Aorta (tissue), 5 donors: ENCODE data around the gene DIPK2A. TPM values are rescaled to one million over a fixed set of nuclear protein-coding genes. Genes with fewer than 3 reads are reported as not detected.

Experiments
- ATAC-seq: fragments of 200-7000 bp; cut with Tn5 transposase; one replicate; pipeline ENCODE4 v1.9.1; 2022; ENCODE audit warnings: moderate library complexity; ENCODE audit not compliant: low FRiP score
- DNase-seq, 2 donors: peaks; one replicate each; pipeline ENCODE4 v3.0.0-alpha.2; 2020
- H3K27ac ChIP-seq, 2 donors: one replicate each; pipeline ENCODE4 v1.5.1; 2013; ENCODE audit warnings: low read length in 2 of 2, mild to moderate bottlenecking in 2 of 2, moderate library complexity in 2 of 2, control low read depth in 1 of 2, inconsistent platforms in 1 of 2, low read depth in 1 of 2
- H3K27me3 ChIP-seq, 2 donors: one replicate each; pipeline ENCODE4 v1.6.1; 2013; ENCODE audit warnings: control low read depth in 1 of 2, low read length in 1 of 2, mild to moderate bottlenecking in 1 of 2, moderate library complexity in 1 of 2; ENCODE audit not compliant: insufficient read depth in 2 of 2, control insufficient read depth in 1 of 2
- H3K36me3 ChIP-seq, 2 donors: one replicate each; pipeline ENCODE4 v1.6.1; 2013; ENCODE audit warnings: control low read depth in 1 of 2, low read length in 1 of 2, mild to moderate bottlenecking in 1 of 2; ENCODE audit not compliant: insufficient read depth in 2 of 2, control insufficient read depth in 1 of 2
- H3K4me1 ChIP-seq, 2 donors: one replicate each; pipeline ENCODE4 v1.6.1; 2013; ENCODE audit warnings: low read length in 2 of 2, control low read depth in 1 of 2, mild to moderate bottlenecking in 1 of 2, moderate library complexity in 1 of 2; ENCODE audit not compliant: insufficient read depth in 2 of 2, control insufficient read depth in 1 of 2
- H3K4me3 ChIP-seq, 2 donors: one replicate each; pipeline ENCODE4 v1.5.1; 2013; ENCODE audit warnings: low read length in 2 of 2, control low read depth in 1 of 2, mild to moderate bottlenecking in 1 of 2
- H3K9me3 ChIP-seq: one replicate; pipeline ENCODE4 v1.6.1; 2013; ENCODE audit warnings: mild to moderate bottlenecking, low read length; ENCODE audit not compliant: control insufficient read depth
- WGBS, 2 donors: extraction: QIAGEN DNeasy Blood & Tissue Kit; methylation state at CpG; one replicate each; pipeline ENCODE4 v1.1.7; 2013; 5-methylcytosine and 5-hydroxymethylcytosine counted together
- intact Hi-C, 2 donors: fragments of 100-400 bp; cut with DNase I; formaldehyde crosslinking; loops; one replicate each; pipeline versions ENCODE4 v1.14.2 to v1.15.0; 2022
- long read RNA-seq, 2 donors: library from polyadenylated mRNA; unstranded; transcript quantifications; one replicate each; pipeline ENCODE4 v2.0.0, GENCODE V29; 2020 to 2021
- polyA plus RNA-seq, 2 donors: library from polyadenylated mRNA; stranded (reverse); fragments of 200-250 nt; gene quantifications; one replicate each; pipeline ENCODE4 v1.2.3, GENCODE V29; 2013
- total RNA-seq, 2 donors: library from RNA; stranded (reverse); fragmentation: NEBNext Ultra II Directional; extraction: Animal tissue kit (Norgen Biotek cat#: 25700); gene quantifications; one replicate each; pipeline ENCODE4 v1.2.1, GENCODE V29; 2021
- donor health status: healthy with polysubstance abuse.
- donor health status: Bipolar disorder and iron deficiency.
- donor health status: DM: no; HTN: no; CAD: no.
- donor health status: DM: no; HTN: no; CAD: no.
- donor health status: DM: yes; HTN: yes; CAD: no.

The DIPK2A gene, protein sequence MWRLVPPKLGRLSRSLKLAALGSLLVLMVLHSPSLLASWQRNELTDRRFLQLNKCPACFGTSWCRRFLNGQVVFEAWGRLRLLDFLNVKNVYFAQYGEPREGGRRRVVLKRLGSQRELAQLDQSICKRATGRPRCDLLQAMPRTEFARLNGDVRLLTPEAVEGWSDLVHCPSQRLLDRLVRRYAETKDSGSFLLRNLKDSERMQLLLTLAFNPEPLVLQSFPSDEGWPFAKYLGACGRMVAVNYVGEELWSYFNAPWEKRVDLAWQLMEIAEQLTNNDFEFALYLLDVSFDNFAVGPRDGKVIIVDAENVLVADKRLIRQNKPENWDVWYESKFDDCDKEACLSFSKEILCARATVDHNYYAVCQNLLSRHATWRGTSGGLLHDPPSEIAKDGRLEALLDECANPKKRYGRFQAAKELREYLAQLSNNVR
- total RNA-seq: 10 to 100 TPM; 30.2 to 36.1 TPM
- 10 to 100 TPM; 12.8 to 13.8 TPM for polyA plus RNA-seq
- long read RNA-seq, donor 1, full-length matches to known transcripts: 33 of 38 reads
- long read RNA-seq, donor 1, partial matches to known transcripts: 1 of 38 reads
- long read RNA-seq, donor 1, other reads (novel, unspliced or antisense): 4 of 38 reads
- long read RNA-seq, donor 2, full-length matches to known transcripts: 13 of 13 reads
- long read RNA-seq, donor 2, partial matches to known transcripts: 0 of 13 reads
- long read RNA-seq, donor 2, other reads (novel, unspliced or antisense): 0 of 13 reads

DNA sequence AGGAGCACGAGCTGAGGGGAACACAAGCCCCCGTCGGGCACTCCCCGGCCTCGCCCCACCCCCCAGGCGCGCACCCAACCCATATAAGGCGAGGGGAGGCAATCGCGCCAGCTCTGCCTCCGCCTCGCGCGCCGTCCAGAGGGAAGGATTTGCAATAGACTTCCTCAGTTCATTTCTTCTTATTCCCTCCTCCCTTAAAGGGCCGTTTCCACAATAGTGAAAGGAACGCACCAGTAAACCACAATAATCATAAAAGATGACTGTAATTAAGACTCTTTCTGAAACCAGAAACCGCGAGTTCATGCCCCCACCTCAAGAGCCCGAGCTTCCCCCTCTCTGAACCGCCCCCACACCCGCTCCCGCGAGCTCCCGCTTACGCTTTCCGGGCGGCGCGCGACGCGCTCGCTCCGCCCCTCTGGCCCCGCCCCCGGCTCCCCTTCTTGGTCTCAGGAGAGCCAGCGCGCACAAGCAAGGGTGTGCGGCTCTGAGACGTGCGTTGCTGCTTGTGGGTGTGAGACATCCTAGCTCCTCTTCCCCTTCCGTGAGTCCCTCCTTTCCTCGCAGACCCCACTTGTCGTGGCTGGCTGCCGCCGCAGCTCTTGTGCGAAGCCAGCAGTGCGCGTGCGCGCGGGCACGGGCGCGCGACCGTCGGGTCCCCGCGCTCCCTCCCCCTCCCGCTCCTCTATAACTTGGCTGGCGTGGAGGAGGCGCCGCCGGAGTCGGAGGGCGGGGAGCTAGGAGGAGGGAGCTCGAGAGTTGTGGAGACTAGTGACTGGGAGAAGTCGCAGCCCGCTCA, at the start of gene DIPK2A:
TSS of gene DIPK2A (plus strand) at position 465 of the 796 bp plus-strand sequence. CDS start 510 bp downstream, outside the sequence.
- H3K4me1 ChIP-seq: peaks cover 0 to 1% of the 10 kb centered on the region in 2 donors
- peak; percentile 94 for ATAC-seq
- WGBS, 2 donors: 1% methylated on average over 65 to 71 of the region's 71 CpGs
- peak within 1 kb of the TSS; percentile 50 to 98 for H3K27ac ChIP-seq
- no peaks in the 10 kb centered on the region for H3K36me3 ChIP-seq
- H3K27me3 ChIP-seq: no peaks in the 10 kb centered on the region
- intact Hi-C loops: loop anchor here in 1 of 2 donors (10.0 kb wide), 1 partner anchor 143 kb away; no protein-coding TSS in a partner anchor
- no peaks in the 10 kb centered on the region for H3K9me3 ChIP-seq
- peak; percentile 97 to 98 for DNase-seq
- peak within 1 kb of the TSS; percentile 73 to 85 for H3K4me3 ChIP-seq

DNA sequence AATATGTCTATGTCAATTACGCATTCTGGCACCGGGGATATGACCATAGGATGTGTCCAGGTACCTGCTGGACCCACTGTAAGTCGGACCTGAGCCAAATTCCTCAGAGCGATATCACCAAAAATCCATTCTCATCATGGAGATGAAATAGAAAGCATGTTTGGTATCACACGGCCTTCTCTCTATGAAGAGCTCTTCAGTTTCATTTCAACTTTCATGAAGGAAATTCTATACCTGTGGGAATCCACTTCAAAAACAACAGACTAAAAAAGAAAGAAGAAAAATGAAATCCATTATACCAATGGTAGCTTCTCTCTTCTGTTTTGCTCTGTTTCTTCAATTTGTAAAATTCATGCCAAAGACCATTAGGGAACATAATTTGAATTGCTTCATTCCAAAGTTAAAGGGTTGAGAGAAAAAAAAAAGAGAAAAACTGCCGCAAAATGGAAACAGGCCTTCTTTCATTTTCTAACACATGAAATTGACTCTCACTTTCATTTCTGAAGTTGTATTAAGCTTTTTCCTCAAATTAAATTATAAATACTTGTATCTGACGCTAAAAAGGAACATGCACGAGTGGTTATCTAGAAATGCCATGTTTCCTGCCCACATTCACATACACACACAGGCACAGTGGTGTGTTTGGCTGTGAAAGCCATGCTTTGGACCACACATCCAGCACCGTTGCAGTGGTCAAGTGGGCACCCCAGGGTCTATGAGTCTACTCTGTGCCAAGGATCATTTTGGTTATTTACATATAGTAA, 46.9 kb upstream of the DIPK2A start:
- WGBS, 2 donors: 87 to 89% methylated on average over 9 of the region's 9 CpGs
- ATAC-seq: no peak
- DNase-seq: no peak
- no peaks in the 10 kb centered on the region for H3K27me3 ChIP-seq
- H3K9me3 ChIP-seq: no peaks in the 10 kb centered on the region
- intact Hi-C loops: no loop called here
- no peaks in the 10 kb centered on the region for H3K36me3 ChIP-seq
- H3K4me1 ChIP-seq: no peaks in the 10 kb centered on the region
- no peak overlapping the region for H3K27ac ChIP-seq
- H3K4me3 ChIP-seq: no peak overlapping the region

DNA sequence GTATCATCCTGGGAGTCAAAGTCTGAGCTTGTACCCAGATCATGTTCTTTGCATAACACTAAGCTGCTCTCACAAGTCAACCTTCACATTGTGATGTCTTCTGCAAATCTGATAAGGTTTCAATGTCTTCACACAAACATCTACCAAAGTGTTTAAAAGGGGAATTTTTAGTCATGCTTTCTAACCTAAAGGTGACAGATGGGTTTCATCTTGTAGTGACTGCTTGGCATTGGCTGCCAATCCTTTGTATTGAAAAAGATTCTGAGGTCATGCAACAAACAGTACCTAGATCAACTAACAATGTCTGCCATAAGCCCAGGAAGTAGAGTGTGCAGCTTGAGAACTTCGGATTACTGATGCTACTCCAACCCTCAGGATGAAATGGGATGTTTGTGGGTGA, 43.6 kb upstream of the DIPK2A start:
- Histone ChIP-seq H3K9me3 (no peaks in the 10 kb centered on the region), H3K4me3 (no peak overlapping the region), H3K4me1 (no peaks in the 10 kb centered on the region), H3K27me3 (no peaks in the 10 kb centered on the region), H3K36me3 (no peaks in the 10 kb centered on the region), H3K27ac (no peak overlapping the region)
- no peak for DNase-seq
- WGBS, 2 donors: 92 to 100% methylated on average over 1 of the region's 1 CpG
- ATAC-seq: no peak
- intact Hi-C loops: no loop called here

DNA sequence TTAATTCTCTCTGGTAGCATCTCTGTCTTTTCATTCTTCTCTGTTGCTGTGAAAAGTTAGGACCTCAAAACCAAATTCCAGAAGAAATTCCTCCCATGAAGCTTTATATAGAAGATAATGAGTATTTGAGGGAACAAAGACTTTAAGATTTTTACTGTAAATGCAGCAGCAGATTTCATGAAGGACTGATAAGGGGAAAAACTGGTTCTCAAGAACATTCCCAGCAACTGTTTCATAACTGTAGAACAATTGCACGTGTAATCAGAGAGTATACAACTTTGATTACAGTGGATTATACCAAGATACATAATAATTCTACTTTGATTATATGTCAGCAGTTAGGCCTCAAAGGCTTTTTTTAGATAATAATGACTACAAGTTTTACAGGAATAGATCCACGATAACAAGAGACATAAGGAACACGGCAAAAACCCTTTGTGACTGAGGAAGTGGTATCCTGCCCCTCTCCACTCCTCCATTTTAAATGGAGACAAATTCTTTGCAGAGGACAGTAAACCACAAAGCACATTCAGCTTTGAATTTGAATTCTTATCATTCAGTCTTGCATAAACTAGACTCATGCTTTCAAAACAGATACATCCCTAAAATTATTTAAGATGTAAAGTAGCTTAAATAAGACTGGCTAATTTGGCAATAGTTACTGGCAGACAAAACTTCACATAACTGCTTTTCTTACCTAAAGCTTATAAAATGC, 42.9 kb upstream of the DIPK2A start:
- no peaks in the 10 kb centered on the region for H3K4me1 ChIP-seq
- no peaks in the 10 kb centered on the region for H3K36me3 ChIP-seq
- H3K27ac ChIP-seq: no peak overlapping the region
- DNase-seq (no peak), ATAC-seq (no peak)
- 87 to 89% methylated on average over 3 of the region's 3 CpGs for WGBS, 2 donors
- no peaks in the 10 kb centered on the region for H3K27me3 ChIP-seq
- no peaks in the 10 kb centered on the region for H3K9me3 ChIP-seq
- intact Hi-C loops: no loop called here
- no peak overlapping the region for H3K4me3 ChIP-seq

DNA sequence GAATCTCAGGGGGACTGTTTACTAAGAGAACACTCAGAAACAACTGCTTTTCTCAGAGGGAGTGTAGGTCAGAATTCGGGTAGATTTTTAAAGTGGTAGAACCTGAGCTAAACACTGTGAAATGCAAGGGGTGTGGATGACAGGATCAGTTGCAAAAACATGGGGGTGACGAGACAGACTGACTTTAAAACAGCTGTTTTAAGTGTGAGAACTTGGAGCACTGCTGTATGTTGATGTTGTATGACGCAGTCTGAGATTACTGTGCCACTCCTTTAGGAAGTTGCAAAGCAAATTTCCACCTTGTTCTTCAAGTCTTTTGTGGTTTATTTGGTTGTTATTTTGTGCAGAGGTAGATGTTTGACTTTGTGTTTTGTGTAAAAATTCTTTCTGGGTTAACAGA, 36.8 kb upstream of the DIPK2A start:
- no peaks in the 10 kb centered on the region for H3K27me3 ChIP-seq
- DNase-seq (no peak), ATAC-seq (no peak)
- H3K36me3 ChIP-seq: no peaks in the 10 kb centered on the region
- H3K9me3 ChIP-seq: no peaks in the 10 kb centered on the region
- intact Hi-C loops: no loop called here
- no peaks in the 10 kb centered on the region for H3K4me1 ChIP-seq
- H3K27ac ChIP-seq: no peak overlapping the region
- WGBS, 2 donors: 31 to 61% methylated on average over 3 of the region's 3 CpGs
- H3K4me3 ChIP-seq: no peak overlapping the region

DNA sequence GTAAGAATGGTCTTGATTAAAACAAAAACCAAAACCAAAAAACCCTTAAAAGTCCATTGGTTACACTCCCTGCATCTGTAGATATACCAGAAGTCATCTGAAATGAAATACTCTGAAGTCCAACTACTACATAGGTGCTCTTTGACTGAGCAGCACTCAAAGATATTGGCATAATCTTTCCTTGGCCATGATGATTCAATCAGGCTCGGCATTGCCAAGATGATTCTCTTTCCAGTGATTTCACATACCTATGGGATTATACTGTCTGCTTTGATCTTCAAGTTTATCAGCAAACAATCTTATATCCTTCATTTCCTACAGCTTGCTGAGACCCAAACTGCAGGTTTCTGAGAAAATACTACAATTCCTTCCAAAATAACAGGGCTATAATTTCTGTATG, 35.9 kb upstream of the DIPK2A start:
- H3K36me3 ChIP-seq: no peaks in the 10 kb centered on the region
- no peak for DNase-seq
- H3K27ac ChIP-seq: no peak overlapping the region
- intact Hi-C loops: no loop called here
- WGBS, 2 donors: 81 to 83% methylated on average over 1 of the region's 1 CpG
- H3K27me3 ChIP-seq: no peaks in the 10 kb centered on the region
- no peak overlapping the region for H3K4me3 ChIP-seq
- ATAC-seq: no peak
- no peaks in the 10 kb centered on the region for H3K4me1 ChIP-seq
- no peaks in the 10 kb centered on the region for H3K9me3 ChIP-seq

DNA sequence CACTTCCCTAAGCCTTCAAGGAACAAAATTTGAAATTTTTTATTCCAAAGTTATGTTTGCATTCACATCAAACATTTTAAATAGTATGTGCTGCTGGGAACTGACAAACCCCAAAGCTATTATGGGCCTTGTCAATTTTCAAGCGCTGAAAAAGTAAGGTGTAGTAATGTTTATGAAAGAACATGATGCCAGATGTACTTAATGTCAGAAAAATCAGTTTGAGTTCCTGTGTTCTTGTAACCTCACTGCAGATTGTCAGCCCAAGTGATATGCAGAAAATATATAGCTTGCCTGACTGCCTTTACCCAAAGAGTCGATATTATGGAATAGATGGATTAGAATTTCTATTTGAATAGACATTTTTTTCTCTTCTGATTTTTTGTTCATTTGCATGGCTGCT, 20.8 kb upstream of the DIPK2A start:
- Histone ChIP-seq H3K4me3 (no peak overlapping the region), H3K4me1 (no peaks in the 10 kb centered on the region), H3K9me3 (no peaks in the 10 kb centered on the region), H3K36me3 (no peaks in the 10 kb centered on the region), H3K27ac (no peak overlapping the region), H3K27me3 (no peaks in the 10 kb centered on the region)
- ATAC-seq (no peak), DNase-seq (no peak)
- intact Hi-C loops: loop anchor here (5.0 kb wide), 1 partner anchor 174 kb away; no protein-coding TSS in a partner anchor
- 34 to 47% methylated on average over 2 of the region's 2 CpGs for WGBS, 2 donors
